GM19455 (cell line): Measurements from ENCODE around the gene POC5.
"Not testable (repeated sequence)": the region's sequence is repeated elsewhere in the genome, so short reads cannot be mapped to it uniquely, and the experiment has no call there.

Experiments used
- ATAC-seq: cut with Tn5 transposase; IDR thresholded peaks from one replicate; pipeline ENCODE4 v1.9.1; 2021; ENCODE audit not compliant: unreplicated experiment

POC5 gene, protein sequence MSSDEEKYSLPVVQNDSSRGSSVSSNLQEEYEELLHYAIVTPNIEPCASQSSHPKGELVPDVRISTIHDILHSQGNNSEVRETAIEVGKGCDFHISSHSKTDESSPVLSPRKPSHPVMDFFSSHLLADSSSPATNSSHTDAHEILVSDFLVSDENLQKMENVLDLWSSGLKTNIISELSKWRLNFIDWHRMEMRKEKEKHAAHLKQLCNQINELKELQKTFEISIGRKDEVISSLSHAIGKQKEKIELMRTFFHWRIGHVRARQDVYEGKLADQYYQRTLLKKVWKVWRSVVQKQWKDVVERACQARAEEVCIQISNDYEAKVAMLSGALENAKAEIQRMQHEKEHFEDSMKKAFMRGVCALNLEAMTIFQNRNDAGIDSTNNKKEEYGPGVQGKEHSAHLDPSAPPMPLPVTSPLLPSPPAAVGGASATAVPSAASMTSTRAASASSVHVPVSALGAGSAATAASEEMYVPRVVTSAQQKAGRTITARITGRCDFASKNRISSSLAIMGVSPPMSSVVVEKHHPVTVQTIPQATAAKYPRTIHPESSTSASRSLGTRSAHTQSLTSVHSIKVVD

GRCh38 chr5:75717082-75717922 lies at the start of gene POC5:
TSS of gene POC5 (minus strand) at chr5:75717437. CDS start at chr5:75712937, 4,500 bp downstream.
- peak; percentile 93 for ATAC-seq

GRCh38 chr5:75758116-75758515 lies 40.9 kb upstream of the POC5 start:
- ATAC-seq: no peak

DNA sequence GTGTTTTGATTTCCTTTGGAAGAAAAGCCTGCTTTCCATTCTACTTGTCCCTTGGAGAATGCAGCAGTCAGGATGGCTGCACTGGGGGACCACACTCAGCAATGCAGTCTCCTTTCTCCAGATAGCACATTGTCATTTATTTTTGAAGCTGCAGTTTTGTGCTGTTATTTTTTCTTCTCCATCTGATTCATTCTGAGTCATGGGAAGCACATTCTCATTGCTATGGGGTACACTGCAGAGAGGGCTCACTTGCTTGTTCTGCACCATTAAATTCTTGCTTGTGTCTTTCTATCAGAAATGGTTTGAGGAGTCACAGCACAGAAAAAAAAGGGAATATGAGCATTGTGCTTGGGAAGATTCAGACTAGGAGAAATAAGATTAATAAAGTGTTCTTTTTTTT lies 39.7 kb upstream of the POC5 start:
- ATAC-seq: no peak

- ATAC-seq: no peak
Observed at GRCh38 chr5:75756211-75756610, 39.0 kb upstream of the POC5 start.

DNA sequence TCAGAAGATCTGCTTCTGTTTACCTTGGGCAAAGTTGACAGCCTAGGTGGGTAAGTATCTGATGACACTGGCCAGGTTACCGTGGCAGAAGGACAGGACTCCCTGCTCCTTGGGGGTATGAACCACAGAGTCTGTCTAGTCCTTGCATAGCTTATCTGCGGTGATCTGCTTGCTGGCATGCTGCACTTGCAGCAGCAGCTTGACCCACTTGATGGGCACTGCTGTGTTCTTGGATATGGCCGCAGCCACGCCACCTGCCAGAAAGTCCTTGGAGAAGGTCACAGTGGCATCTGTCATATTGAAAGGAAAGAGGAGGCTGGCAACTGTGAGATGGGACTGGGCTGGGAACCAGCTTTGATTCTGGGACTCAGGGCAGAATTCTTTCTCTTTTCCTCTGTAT lies 35.9 kb upstream of the POC5 start:
- ATAC-seq: no peak

DNA sequence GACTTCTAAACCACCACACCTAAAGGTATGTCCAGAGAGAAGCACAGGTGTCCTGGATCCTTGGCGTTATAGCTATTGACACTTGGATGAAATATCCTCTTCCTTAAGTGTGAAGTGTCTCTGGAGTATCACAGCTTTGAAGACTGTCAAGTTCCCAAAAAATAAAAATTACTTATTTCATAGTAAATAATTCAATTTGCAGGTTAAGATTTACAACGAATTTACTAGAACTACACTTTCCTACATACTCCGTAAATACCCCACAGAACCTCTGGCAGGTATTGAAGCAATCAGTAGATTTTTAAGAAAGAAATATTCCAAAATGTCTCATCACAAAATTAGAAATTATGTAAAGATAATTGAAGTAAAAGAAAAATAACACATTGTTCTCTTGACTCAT lies 27.1 kb upstream of the POC5 start:
- no peak for ATAC-seq

- ATAC-seq: no peak
Observed at GRCh38 chr5:75736273-75736672, 19.0 kb upstream of the POC5 start.

GRCh38 chr5:75734913-75735789 lies 17.9 kb upstream of the POC5 start:
- no peak for ATAC-seq

DNA sequence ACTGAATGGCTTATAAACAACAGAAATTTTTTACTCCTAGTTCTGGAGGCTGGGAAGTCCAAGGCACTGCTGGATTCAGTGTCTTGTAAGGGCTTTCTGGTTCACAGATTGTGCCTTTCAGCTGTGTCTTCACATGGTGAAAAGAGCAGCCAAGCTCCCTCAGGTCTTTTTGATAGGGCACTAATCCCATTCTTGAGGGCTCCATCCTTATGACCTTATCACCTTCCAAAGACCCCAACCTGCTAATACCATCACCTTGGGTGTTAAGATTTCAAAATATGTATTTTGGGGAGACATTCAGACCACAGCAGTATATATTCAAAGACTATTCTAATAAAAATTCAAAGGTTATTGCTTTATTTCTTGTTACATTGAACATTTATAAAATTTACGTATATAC lies 16.5 kb upstream of the POC5 start:
- no peak for ATAC-seq

DNA sequence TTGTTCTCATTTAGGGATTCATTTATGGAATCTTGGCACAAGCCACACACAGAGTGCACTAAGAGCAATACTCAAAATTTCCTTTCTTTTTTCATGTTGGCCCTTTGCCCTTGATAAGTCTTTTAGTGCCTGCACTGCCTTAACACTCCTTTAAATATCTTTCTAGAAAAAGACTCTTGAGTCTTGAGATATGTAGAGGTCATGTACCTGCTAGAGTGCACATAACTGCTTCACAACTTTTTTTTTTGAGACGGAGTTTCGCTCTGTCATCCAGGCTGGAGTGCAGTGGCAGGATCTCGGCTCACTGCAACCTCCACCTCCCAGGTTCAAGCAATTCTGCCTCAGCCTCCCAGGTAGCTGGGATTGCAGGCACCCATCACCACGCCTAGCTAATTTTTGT lies 14.3 kb upstream of the POC5 start:
- ATAC-seq: not testable (repeated sequence)

GRCh38 chr5:75729321-75729720 lies 12.1 kb upstream of the POC5 start:
- ATAC-seq: no peak

- no peak for ATAC-seq
Observed at GRCh38 chr5:75727931-75728330, 10.7 kb upstream of the POC5 start.

- ATAC-seq: not testable (repeated sequence)
Observed at GRCh38 chr5:75726224-75726623, 9.0 kb upstream of the POC5 start.

DNA sequence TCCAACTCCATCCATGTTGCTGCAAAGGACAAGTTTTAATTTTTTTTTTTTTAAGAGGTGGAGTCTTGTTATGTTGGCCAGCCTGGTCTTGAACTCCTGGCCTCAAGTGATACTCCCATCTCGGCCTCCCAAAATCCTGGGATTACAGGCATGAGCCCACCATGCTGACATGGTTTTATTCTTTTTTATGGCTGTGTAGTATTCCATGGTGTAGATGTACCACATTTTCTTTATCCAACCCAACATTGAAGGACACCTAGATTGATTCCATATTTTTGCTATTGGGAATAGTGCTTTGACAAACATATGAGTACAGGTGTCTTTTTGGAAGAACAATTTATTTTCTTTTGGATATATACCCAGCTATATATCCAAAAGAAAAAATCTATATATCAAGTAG lies 6.1 kb upstream of the POC5 start:
- ATAC-seq: no peak

- no peak for ATAC-seq
Observed at GRCh38 chr5:75721573-75721972, 4.3 kb upstream of the POC5 start.

- ATAC-seq: no peak
Observed at GRCh38 chr5:75720882-75721281, 3.6 kb upstream of the POC5 start.

- peak; percentile 9 for ATAC-seq
Observed at GRCh38 chr5:75716715-75717081, 539 bp downstream of the POC5 start.

DNA sequence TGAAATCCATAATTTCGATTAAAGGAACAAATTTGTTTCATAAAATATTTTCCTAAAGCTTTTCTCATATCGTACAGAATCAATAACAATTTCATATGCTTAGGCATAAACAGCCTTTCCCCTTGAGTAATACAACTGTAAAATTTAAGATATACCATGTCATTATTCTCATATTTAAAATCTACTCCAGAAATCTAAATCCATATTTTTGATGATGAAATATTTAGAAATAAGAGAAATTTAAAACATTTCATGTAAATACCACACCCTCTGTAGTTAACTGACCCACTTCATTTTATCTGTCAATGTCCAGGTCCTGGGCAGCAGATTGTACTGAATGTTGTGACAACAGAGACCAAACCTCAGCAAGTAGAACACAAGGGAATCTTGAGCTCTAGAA lies 5.1 kb downstream of the POC5 start:
- no peak for ATAC-seq

GRCh38 chr5:75711151-75711550 lies 6.1 kb downstream of the POC5 start:
- no peak for ATAC-seq

GRCh38 chr5:75710637-75711036 lies 6.6 kb downstream of the POC5 start:
- no peak for ATAC-seq
